Lung (tissue), 12 donors: ENCODE data around the gene NOS1AP. TPM values are rescaled to one million over a fixed set of nuclear protein-coding genes. Genes with fewer than 3 reads are reported as not detected.

Experiments
- ATAC-seq: fragments of 200-7000 bp; cut with Tn5 transposase; one replicate; pipeline ENCODE4 v1.9.1; 2020; ENCODE audit warnings: moderate number of reproducible peaks; ENCODE audit not compliant: insufficient read depth, low FRiP score
- DNase-seq, 3 donors: peaks; one replicate each; pipeline ENCODE4 v3.0.0-alpha.2; 2013 to 2017
- H3K27ac ChIP-seq, 2 donors: one replicate each; pipeline ENCODE4 v1.5.1; 2013; ENCODE audit warnings: mild to moderate bottlenecking in 2 of 2, moderate library complexity in 2 of 2, control low read depth in 1 of 2, inconsistent platforms in 1 of 2, low read depth in 1 of 2, low read length in 1 of 2
- H3K27me3 ChIP-seq, 3 donors: one replicate each; pipeline ENCODE4 v1.5.1; 2013; ENCODE audit warnings: low read length in 2 of 3; ENCODE audit not compliant: control insufficient read depth in 3 of 3, insufficient read depth in 3 of 3
- H3K36me3 ChIP-seq, 4 donors: one replicate each; pipeline ENCODE4 v1.5.1; 2013; ENCODE audit warnings: low read length in 4 of 4, mild to moderate bottlenecking in 1 of 4, moderate library complexity in 1 of 4; ENCODE audit not compliant: control insufficient read depth in 4 of 4, insufficient read depth in 4 of 4
- H3K4me1 ChIP-seq, 5 donors: one replicate each; pipeline ENCODE4 v1.5.1; 2013; ENCODE audit warnings: low read length in 5 of 5, mild to moderate bottlenecking in 2 of 5, moderate library complexity in 1 of 5; ENCODE audit not compliant: control insufficient read depth in 5 of 5, insufficient read depth in 5 of 5
- H3K4me3 ChIP-seq: one replicate; pipeline ENCODE4 v1.5.1; 2013; ENCODE audit warnings: mild to moderate bottlenecking, control low read depth, moderate library complexity
- H3K9ac ChIP-seq, 2 donors: one replicate each; pipeline ENCODE4 v1.5.1; 2013; ENCODE audit warnings: low read length in 2 of 2, control low read depth in 1 of 2; ENCODE audit not compliant: insufficient read depth in 1 of 2
- H3K9me3 ChIP-seq, 4 donors: one replicate each; pipeline ENCODE4 v1.5.1; 2013; ENCODE audit warnings: low read length in 3 of 4, mild to moderate bottlenecking in 1 of 4, moderate library complexity in 1 of 4; ENCODE audit not compliant: control insufficient read depth in 4 of 4, insufficient read depth in 3 of 4
- CTCF ChIP-seq: IDR thresholded peaks from 2 replicates; pipeline ENCODE4 v1.5.1; 2012; ENCODE audit warnings: mild to moderate bottlenecking; ENCODE audit errors: control extremely low read depth, extremely low read depth
- WGBS, 2 donors: extraction: QIAGEN DNeasy Blood & Tissue Kit; methylation state at CpG; one replicate each; pipeline ENCODE4 v1.1.7; 2013; 5-methylcytosine and 5-hydroxymethylcytosine counted together
- polyA plus RNA-seq, 2 donors: library from polyadenylated mRNA; stranded (reverse); fragments of 200-250 nt; gene quantifications; one replicate each; pipeline ENCODE4 v1.2.1, GENCODE V29; 2013
- total RNA-seq, 2 donors: library from RNA; depleted of rRNA in 1 of 2; stranded (reverse); fragments of >200 nt in 1 of 2; gene quantifications; one replicate each; pipeline ENCODE4 v1.2.1, GENCODE V29; 2014 to 2021
- donor health status: control.
- donor health status: control.
- donor health status: Bipolar disorder and iron deficiency.
- donor health status: healthy.
- donor health status: DM: yes; HTN: yes; CAD: no.

The NOS1AP gene
- total and polyA plus RNA-seq, 4 donors: 0.57 to 5.0 (median 1.2) TPM

GRCh38 chr1:162336621-162337285 lies 267.3 kb downstream of the NOS1AP start:
- TF ChIP-seq CTCF: no peak
- no peaks in the 10 kb centered on the region for H3K27me3 ChIP-seq
- H3K9ac ChIP-seq: no peak overlapping the region
- DNase-seq (no peak), ATAC-seq (no peak)
- peaks cover 0 to 2% (median 0%) of the 10 kb centered on the region in 5 donors for H3K4me1 ChIP-seq
- no peaks in the 10 kb centered on the region for H3K9me3 ChIP-seq
- no peak overlapping the region for H3K4me3 ChIP-seq
- 83 to 91% methylated on average over 7 of the region's 7 CpGs for WGBS, 2 donors
- H3K36me3 ChIP-seq: no peaks in the 10 kb centered on the region
- H3K27ac ChIP-seq: no peak overlapping the region

- no peak for TF ChIP-seq CTCF
- no peaks in the 10 kb centered on the region for H3K36me3 ChIP-seq
- H3K4me1 ChIP-seq: no peaks in the 10 kb centered on the region
- no peak overlapping the region for H3K9ac ChIP-seq
- H3K27ac ChIP-seq: no peak overlapping the region
- H3K27me3 ChIP-seq: no peaks in the 10 kb centered on the region
- H3K9me3 ChIP-seq: no peaks in the 10 kb centered on the region
- H3K4me3 ChIP-seq: no peak overlapping the region
- DNase-seq: no peak
- WGBS, 2 donors: 91 to 94% methylated on average over 1 of the region's 1 CpG
- no peak for ATAC-seq
Measured at GRCh38 chr1:162342452-162342983, 273.0 kb downstream of the NOS1AP start.

- no peak overlapping the region for H3K9ac ChIP-seq
- TF ChIP-seq CTCF: no peak
- 73 to 87% methylated on average over 5 of the region's 5 CpGs for WGBS, 2 donors
Measured at GRCh38 chr1:162343470-162343869, 274.0 kb downstream of the NOS1AP start.

More at GRCh38 chr1:162343470-162343869, 274.0 kb downstream of the NOS1AP start:
- ATAC-seq: no peak
- no peaks in the 10 kb centered on the region for H3K4me1 ChIP-seq
- no peaks in the 10 kb centered on the region for H3K36me3 ChIP-seq
- H3K27me3 ChIP-seq: no peaks in the 10 kb centered on the region
- no peak for DNase-seq
- no peak overlapping the region for H3K4me3 ChIP-seq
- no peaks in the 10 kb centered on the region for H3K9me3 ChIP-seq
- no peak overlapping the region for H3K27ac ChIP-seq
